ENCODE measurements around the gene RETREG1.

The RETREG1 gene

DNA sequence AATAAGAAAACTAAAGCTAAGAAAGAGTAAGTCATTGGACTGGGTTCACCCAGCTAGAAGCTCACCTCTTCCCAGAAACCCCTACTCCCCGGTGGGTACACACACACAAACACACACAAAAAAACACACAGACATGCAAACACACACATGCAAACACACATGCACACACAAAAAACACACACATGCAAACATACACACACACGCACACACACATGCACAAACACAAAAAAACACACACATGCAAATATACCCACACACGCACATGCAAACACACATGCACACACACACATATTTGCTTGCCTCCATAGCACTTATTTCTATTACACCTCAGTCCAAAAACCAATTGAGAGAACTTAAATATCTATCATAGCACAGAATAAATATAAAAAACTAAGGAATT, 26.1 kb downstream of the RETREG1 start:
- TF ChIP-seq, protein P1, sequence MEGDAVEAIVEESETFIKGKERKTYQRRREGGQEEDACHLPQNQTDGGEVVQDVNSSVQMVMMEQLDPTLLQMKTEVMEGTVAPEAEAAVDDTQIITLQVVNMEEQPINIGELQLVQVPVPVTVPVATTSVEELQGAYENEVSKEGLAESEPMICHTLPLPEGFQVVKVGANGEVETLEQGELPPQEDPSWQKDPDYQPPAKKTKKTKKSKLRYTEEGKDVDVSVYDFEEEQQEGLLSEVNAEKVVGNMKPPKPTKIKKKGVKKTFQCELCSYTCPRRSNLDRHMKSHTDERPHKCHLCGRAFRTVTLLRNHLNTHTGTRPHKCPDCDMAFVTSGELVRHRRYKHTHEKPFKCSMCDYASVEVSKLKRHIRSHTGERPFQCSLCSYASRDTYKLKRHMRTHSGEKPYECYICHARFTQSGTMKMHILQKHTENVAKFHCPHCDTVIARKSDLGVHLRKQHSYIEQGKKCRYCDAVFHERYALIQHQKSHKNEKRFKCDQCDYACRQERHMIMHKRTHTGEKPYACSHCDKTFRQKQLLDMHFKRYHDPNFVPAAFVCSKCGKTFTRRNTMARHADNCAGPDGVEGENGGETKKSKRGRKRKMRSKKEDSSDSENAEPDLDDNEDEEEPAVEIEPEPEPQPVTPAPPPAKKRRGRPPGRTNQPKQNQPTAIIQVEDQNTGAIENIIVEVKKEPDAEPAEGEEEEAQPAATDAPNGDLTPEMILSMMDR (IDR thresholded peaks at IDR 0.05; ENCODE audit: low read length): no peak
- TF ChIP-seq EZH2 (IDR thresholded peaks at IDR 0.05; ENCODE audit: borderline replicate concordance, low read length): no peak
- Histone ChIP-seq H3K9ac (ENCODE audit: low read length) (no peak overlapping the region), H3K4me2 (ENCODE audit: low read length) (no peak overlapping the region), H3F3A (ENCODE audit: insufficient read depth, low read length) (no peaks in the 10 kb centered on the region), H3K79me2 (ENCODE audit: insufficient read depth, low read length) (no peaks in the 10 kb centered on the region), H3K36me3 (ENCODE audit: insufficient read depth, low read length) (no peaks in the 10 kb centered on the region), H3K4me1 (ENCODE audit: insufficient read depth, low read length, severe bottlenecking) (peaks cover 4% of the 10 kb centered on the region), H3K27ac (ENCODE audit: low read depth, low read length, poor library complexity, severe bottlenecking) (no peak overlapping the region), H4K20me1 (ENCODE audit: insufficient read depth, low read length) (no peaks in the 10 kb centered on the region), H3K9me2 (ENCODE audit: low read depth, low read length) (no peaks in the 10 kb centered on the region), H3K9me3 (ENCODE audit: low read length) (no peaks in the 10 kb centered on the region), H3K27me3 (ENCODE audit: insufficient read depth, low read length) (no peaks in the 10 kb centered on the region), H2AFZ (ENCODE audit: low read length) (no peak overlapping the region), H3K4me3 (ENCODE audit: low read depth, low read length, poor library complexity, severe bottlenecking) (no peak overlapping the region)

DNA sequence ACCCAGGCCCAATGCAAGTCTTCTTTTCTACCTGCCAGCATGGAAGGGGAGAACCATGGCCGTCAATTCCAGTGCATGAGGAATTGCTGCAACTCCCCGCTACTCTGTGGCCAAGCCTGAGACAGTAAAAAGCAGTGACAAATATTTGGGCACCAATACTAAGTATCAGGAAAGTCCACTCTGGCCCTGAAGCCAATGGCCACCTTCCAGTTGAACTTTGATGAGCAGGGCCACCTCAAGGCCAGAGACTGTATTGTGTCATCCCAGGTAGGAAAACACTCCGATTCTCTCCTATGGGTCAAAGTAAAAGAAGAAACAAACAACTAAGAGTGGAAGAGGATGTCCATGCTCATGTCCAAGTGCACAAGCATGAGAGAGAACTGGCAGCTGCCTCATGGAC, 27.1 kb downstream of the RETREG1 start:
- Histone ChIP-seq H3K9me2 (ENCODE audit: low read depth, low read length) (no peaks in the 10 kb centered on the region), H4K20me1 (ENCODE audit: insufficient read depth, low read length) (no peaks in the 10 kb centered on the region), H3F3A (ENCODE audit: insufficient read depth, low read length) (no peaks in the 10 kb centered on the region), H3K79me2 (ENCODE audit: insufficient read depth, low read length) (no peaks in the 10 kb centered on the region), H3K4me1 (ENCODE audit: insufficient read depth, low read length, severe bottlenecking) (peaks cover 4% of the 10 kb centered on the region), H3K4me2 (ENCODE audit: low read length) (no peak overlapping the region), H3K27ac (ENCODE audit: low read depth, low read length, poor library complexity, severe bottlenecking) (no peak overlapping the region), H3K4me3 (ENCODE audit: low read depth, low read length, poor library complexity, severe bottlenecking) (no peak overlapping the region), H3K9ac (ENCODE audit: low read length) (no peak overlapping the region), H2AFZ (ENCODE audit: low read length) (no peak overlapping the region), H3K9me3 (ENCODE audit: low read length) (no peaks in the 10 kb centered on the region), H3K27me3 (ENCODE audit: insufficient read depth, low read length) (no peaks in the 10 kb centered on the region), H3K36me3 (ENCODE audit: insufficient read depth, low read length) (no peaks in the 10 kb centered on the region)
- TF ChIP-seq, protein P1 (IDR thresholded peaks at IDR 0.05; ENCODE audit: low read length): no peak
- TF ChIP-seq EZH2 (IDR thresholded peaks at IDR 0.05; ENCODE audit: borderline replicate concordance, low read length): no peak

DNA sequence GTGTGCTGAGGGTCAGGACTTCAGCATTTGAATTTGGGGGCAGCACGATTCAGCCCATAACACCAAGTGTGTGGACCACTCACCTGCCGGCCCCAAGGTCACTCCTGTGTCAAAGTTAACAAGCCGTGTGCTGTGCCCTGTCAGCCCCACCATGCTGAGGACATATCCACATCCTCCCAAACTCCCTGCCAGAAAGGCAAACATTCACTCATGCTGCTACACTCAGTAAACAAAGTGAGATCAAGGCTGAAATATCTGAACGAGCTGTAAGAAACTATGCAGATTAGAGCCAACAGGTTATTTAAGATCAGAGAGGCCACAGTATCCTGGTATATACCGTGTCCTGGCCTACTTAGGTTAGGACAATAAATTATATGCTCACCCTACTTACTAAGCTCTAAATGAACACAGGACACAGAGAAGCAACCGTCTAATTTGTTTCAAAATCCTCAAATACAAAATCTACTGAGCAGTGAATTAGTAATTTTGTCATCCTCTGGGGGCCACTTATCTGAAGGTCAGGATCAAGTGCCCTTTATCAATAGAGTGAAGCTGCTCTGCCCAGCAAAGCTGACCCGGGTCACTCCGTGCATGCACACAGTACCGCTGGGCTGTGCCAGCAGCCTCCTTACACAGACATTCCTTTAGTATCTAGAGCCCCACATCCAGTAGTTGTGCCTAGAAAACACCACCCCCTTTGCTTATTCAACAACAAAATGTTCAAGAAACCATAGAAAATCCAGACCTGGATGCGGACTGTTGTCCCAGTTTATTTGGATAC, 28.2 kb downstream of the RETREG1 start:
- Histone ChIP-seq H3K4me2 (ENCODE audit: low read length) (no peak overlapping the region), H3F3A (ENCODE audit: insufficient read depth, low read length) (no peaks in the 10 kb centered on the region), H4K20me1 (ENCODE audit: insufficient read depth, low read length) (no peaks in the 10 kb centered on the region), H3K4me1 (ENCODE audit: insufficient read depth, low read length, severe bottlenecking) (peaks cover 4% of the 10 kb centered on the region), H2AFZ (ENCODE audit: low read length) (no peak overlapping the region), H3K4me3 (ENCODE audit: low read depth, low read length, poor library complexity, severe bottlenecking) (no peak overlapping the region), H3K36me3 (ENCODE audit: insufficient read depth, low read length) (no peaks in the 10 kb centered on the region), H3K9me2 (ENCODE audit: low read depth, low read length) (no peaks in the 10 kb centered on the region), H3K27me3 (ENCODE audit: insufficient read depth, low read length) (no peaks in the 10 kb centered on the region), H3K9ac (ENCODE audit: low read length) (no peak overlapping the region), H3K9me3 (ENCODE audit: low read length) (no peaks in the 10 kb centered on the region), H3K27ac (ENCODE audit: low read depth, low read length, poor library complexity, severe bottlenecking) (no peak overlapping the region), H3K79me2 (ENCODE audit: insufficient read depth, low read length) (no peaks in the 10 kb centered on the region)
- TF ChIP-seq, protein P1 (IDR thresholded peaks at IDR 0.05; ENCODE audit: low read length): no peak
- no peak for TF ChIP-seq EZH2 (IDR thresholded peaks at IDR 0.05; ENCODE audit: borderline replicate concordance, low read length)
